Uterus (tissue), 4 donors: ENCODE measurements around the gene KIRREL3. TPM values are rescaled to one million over a fixed set of nuclear protein-coding genes. Genes with fewer than 3 reads are reported as not detected.

Experiments used
- DNase-seq, 2 donors: peaks; one replicate each; pipeline ENCODE4 v3.0.0-alpha.2; 2019 to 2020
- H3K27ac ChIP-seq, 2 donors: fragments of 200-600 bp; sonication (generic); 1 replicate in 1 of 2; 2 replicates in 1 of 2; pipeline ENCODE4 v1.5.1; 2016 to 2018
- H3K27me3 ChIP-seq, 2 donors: fragments of 200-600 bp; sonication (generic); one replicate each; pipeline ENCODE4 v1.5.1; 2018 to 2019; ENCODE audit warnings: control low read depth in 1 of 2
- H3K36me3 ChIP-seq, 2 donors: fragments of 200-600 bp; sonication (generic); one replicate each; pipeline ENCODE4 v1.5.1; 2019; ENCODE audit warnings: control low read depth in 1 of 2
- H3K4me1 ChIP-seq, 2 donors: fragments of 200-600 bp; sonication (generic); one replicate each; pipeline ENCODE4 v1.5.1; 2018 to 2019; ENCODE audit warnings: control low read depth in 1 of 2
- H3K4me3 ChIP-seq, 2 donors: fragments of 200-600 bp; sonication (generic); 1 replicate in 1 of 2; 2 replicates in 1 of 2; pipeline ENCODE4 v1.5.1; 2018 to 2019; ENCODE audit warnings: mild to moderate bottlenecking in 1 of 2
- H3K9me3 ChIP-seq, 2 donors: fragments of 200-600 bp; sonication (generic); one replicate each; pipeline ENCODE4 v1.5.1; 2019; ENCODE audit warnings: control low read depth in 1 of 2
- POLR2A ChIP-seq, 2 donors: fragments of 450-650 bp; IDR thresholded peaks; one replicate each; pipeline ENCODE4 v1.6.1; 2016; ENCODE audit warnings: antibody characterized with exemption in 2 of 2, mild to moderate bottlenecking in 1 of 2, moderate library complexity in 1 of 2
- intact Hi-C: fragments of 100-400 bp; cut with DNase I; formaldehyde crosslinking; loops from one replicate; pipeline ENCODE4 v1.15.1; 2023; ENCODE audit warnings: low total_unique reads
- total RNA-seq, 4 donors: library from RNA; depleted of rRNA in 3 of 4; stranded (reverse); fragments of >200 nt in 3 of 4; gene quantifications; one replicate each; pipeline versions ENCODE4 v1.1.0 to v1.2.4, GENCODE V29; 2014 to 2023
- TF ChIP-seq, protein P1 (sequence below), 4 experiments: fragments of 200-600 bp in 2 of 4; fragments of 450-650 bp in 2 of 4; sonication (generic) in 2 of 4; IDR thresholded peaks; one replicate each; pipeline ENCODE4 v1.5.1; 2016 to 2019; ENCODE audit warnings: antibody characterized with exemption in 4 of 4, mild to moderate bottlenecking in 2 of 4, moderate library complexity in 1 of 4
- donor health status: DM: yes; HTN: yes; CAD: no.

KIRREL3 gene
- total RNA-seq, 4 donors from 2014 or later = 10.0 TPM; not detected in 3

DNA sequence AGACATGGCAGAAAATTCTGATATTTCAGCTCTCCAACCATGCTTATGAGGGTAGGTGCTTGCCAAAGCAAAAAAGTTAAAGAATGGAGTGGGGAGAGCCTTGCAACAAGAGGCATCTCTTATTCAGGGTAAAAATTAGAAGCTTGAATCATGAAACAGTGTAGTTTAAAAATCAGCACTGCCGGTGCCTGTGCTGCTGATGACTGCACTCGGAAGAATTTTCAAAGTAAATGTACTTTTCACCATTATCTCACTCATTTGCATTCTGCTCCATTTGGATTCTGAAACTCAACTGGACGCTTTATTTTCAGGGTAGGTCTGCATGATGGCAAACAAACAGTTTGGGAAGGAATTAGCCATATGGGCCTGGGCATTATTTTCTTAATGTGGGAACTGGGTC lies 126.3 kb downstream of the KIRREL3 start:
- no peaks in the 10 kb centered on the region for H3K4me1 ChIP-seq
- DNase-seq = no peak
- intact Hi-C loops = no loop called here
- no peak overlapping the region for H3K27ac ChIP-seq
- H3K9me3 ChIP-seq = no peaks in the 10 kb centered on the region
- no peaks in the 10 kb centered on the region for H3K36me3 ChIP-seq
- TF ChIP-seq, protein P1, sequence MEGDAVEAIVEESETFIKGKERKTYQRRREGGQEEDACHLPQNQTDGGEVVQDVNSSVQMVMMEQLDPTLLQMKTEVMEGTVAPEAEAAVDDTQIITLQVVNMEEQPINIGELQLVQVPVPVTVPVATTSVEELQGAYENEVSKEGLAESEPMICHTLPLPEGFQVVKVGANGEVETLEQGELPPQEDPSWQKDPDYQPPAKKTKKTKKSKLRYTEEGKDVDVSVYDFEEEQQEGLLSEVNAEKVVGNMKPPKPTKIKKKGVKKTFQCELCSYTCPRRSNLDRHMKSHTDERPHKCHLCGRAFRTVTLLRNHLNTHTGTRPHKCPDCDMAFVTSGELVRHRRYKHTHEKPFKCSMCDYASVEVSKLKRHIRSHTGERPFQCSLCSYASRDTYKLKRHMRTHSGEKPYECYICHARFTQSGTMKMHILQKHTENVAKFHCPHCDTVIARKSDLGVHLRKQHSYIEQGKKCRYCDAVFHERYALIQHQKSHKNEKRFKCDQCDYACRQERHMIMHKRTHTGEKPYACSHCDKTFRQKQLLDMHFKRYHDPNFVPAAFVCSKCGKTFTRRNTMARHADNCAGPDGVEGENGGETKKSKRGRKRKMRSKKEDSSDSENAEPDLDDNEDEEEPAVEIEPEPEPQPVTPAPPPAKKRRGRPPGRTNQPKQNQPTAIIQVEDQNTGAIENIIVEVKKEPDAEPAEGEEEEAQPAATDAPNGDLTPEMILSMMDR (IDR thresholded peaks at IDR 0.05) = no peak
- no peak overlapping the region for H3K4me3 ChIP-seq
- no peaks in the 10 kb centered on the region for H3K27me3 ChIP-seq

DNA sequence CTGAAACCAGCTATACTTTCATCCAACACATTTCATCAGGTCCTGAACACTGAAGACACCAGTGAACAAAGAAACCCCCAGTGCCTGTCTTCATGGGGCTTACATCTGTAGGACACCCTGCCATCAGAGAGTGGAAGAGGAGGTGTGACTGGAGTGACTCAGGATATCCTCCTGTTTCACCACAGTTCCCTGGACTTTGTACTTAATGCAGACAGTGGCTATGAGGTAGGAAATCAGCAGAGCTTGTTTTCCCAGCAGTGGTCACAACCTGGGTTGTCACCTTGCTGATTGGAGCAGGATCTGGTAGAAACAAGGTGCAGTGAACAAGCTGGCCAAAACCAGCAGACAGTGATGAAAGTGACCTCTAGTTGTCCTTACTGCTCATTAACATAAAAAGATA lies 128.8 kb downstream of the KIRREL3 start:
- H3K27me3 ChIP-seq = no peaks in the 10 kb centered on the region
- no peak overlapping the region for H3K27ac ChIP-seq
- DNase-seq = no peak
- no peaks in the 10 kb centered on the region for H3K4me1 ChIP-seq
- intact Hi-C loops = no loop called here
- no peak overlapping the region for H3K4me3 ChIP-seq
- H3K9me3 ChIP-seq = no peaks in the 10 kb centered on the region
- no peaks in the 10 kb centered on the region for H3K36me3 ChIP-seq
- no peak for TF ChIP-seq POLR2A (IDR thresholded peaks at IDR 0.05)
- TF ChIP-seq, protein P1 (IDR thresholded peaks at IDR 0.05) = no peak

DNA sequence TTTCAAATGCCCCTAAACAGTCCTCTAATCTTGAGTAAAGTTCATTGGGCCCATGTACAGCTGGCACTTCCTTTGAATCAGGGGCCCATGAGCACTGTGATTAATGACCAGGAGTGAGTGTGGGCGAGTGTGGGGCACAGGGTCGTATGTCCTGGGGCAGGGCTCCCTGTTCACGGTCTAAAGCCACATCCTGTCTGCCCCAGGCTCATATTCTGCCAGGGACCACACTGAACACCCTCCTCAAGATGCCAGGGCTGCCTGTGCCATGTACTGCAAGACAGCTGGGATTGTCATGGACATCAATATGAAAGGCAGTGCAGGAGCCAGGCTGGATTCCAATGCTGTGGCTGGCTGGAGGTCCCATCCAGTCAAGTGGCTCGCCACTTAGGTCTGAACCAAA lies 130.5 kb downstream of the KIRREL3 start:
- H3K4me1 ChIP-seq = no peaks in the 10 kb centered on the region
- intact Hi-C loops = no loop called here

DNA sequence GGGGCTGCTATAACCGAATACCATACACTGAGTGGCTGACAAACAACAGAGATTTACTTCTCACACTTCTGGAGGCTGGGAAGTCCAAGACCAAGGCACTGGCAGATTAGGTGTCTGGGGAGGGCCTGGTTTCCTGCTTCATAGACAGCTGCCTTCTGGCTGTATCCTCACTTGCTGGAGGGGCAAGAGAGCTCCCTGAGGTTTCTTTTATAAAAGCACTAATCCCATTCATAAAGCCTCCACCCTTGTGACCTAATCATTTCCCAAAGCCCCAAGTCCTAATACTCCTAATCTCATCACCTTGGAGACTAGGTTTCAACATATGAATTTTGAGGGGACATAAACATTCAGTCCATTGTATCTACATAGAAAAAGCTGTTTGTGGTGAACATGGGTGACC lies 131.8 kb downstream of the KIRREL3 start:
- no peaks in the 10 kb centered on the region for H3K9me3 ChIP-seq
- H3K27me3 ChIP-seq = no peaks in the 10 kb centered on the region
- H3K4me3 ChIP-seq = no peak overlapping the region
- DNase-seq = no peak
- no peak overlapping the region for H3K27ac ChIP-seq
- TF ChIP-seq, protein P1 (IDR thresholded peaks at IDR 0.05) = no peak
- no peak for TF ChIP-seq POLR2A (IDR thresholded peaks at IDR 0.05)
- no peaks in the 10 kb centered on the region for H3K36me3 ChIP-seq
- intact Hi-C loops = no loop called here
- H3K4me1 ChIP-seq = no peaks in the 10 kb centered on the region

More for the DNA sequence above, 130.5 kb downstream of the KIRREL3 start:
- no peak overlapping the region for H3K4me3 ChIP-seq
- H3K9me3 ChIP-seq = no peaks in the 10 kb centered on the region
- no peak overlapping the region for H3K27ac ChIP-seq
- DNase-seq = no peak
- no peaks in the 10 kb centered on the region for H3K27me3 ChIP-seq
- no peaks in the 10 kb centered on the region for H3K36me3 ChIP-seq
- no peak for TF ChIP-seq POLR2A (IDR thresholded peaks at IDR 0.05)

DNA sequence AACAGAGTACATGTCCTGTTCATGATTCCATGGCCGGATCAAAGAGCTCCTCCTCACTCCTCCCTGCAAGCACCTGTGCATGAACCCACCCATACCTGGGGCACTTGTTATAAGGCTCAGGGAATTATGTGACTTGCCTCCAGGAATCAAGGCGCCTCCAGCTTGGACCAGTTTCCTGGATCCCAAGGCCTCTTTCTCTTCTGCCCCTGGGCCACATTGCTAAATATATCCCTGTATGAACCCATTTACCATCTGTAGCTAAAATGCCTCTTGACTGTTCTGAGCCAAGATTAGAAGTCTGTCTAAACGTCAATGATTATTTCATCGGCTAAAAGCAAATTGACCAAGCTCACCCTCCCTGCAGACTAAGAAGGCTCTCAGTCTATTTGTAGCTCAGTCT lies 135.6 kb downstream of the KIRREL3 start:
- H3K27me3 ChIP-seq = no peaks in the 10 kb centered on the region
- no peaks in the 10 kb centered on the region for H3K4me1 ChIP-seq
- intact Hi-C loops = no loop called here
- TF ChIP-seq, protein P1 (IDR thresholded peaks at IDR 0.05) = no peak
- no peak for TF ChIP-seq POLR2A (IDR thresholded peaks at IDR 0.05)
- DNase-seq = no peak
- no peaks in the 10 kb centered on the region for H3K36me3 ChIP-seq
- no peaks in the 10 kb centered on the region for H3K9me3 ChIP-seq
- no peak overlapping the region for H3K4me3 ChIP-seq
- H3K27ac ChIP-seq = no peak overlapping the region
